K562 (cell line): ENCODE data around the gene SLC12A3. TPM values are rescaled to one million over a fixed set of nuclear protein-coding genes. Genes with fewer than 3 reads are reported as not detected.

Experiments
- ATAC-seq: fragments of 200-7000 bp; cut with Tn5 transposase; 3 replicates; pipeline ENCODE4 v1.9.1; 2020; ENCODE audit warnings: moderate library complexity
- BruUV-seq: library from RNA; stranded (reverse); fragments of 400-500 nt; replicated peaks from 2 replicates; lab custom pipeline; 2021; lab: Mats Ljungman, UMichigan
- CTCF ChIA-PET: fragments of 300-600 bp; formaldehyde crosslinking; extraction: SDS; loops from one replicate; lab custom pipeline; 2021; ENCODE audit warnings: low intra/inter-chr PET ratio; lab: Yijun Ruan, JAX
- POLR2A ChIA-PET: fragments of 300-600, 350-650 bp; sonication (Branson Sonifier 250); formaldehyde crosslinking; extraction: SDS; loops from one replicate; lab custom pipeline; 2021; ENCODE audit warnings: antibody characterized with exemption, inconsistent platforms; lab: Yijun Ruan, JAX
- DNase-seq, 4 experiments: peaks; one replicate each; pipeline versions ENCODE4 v3.0.0 to v3.0.0-alpha.2; 2011 to 2018; ENCODE audit warnings: low spot score in 3 of 4, mixed read lengths in 3 of 4; ENCODE audit errors: extremely low read depth in 1 of 4
- FAIRE-seq: peaks from 2 replicates; lab custom pipeline; 2011; peaks lifted over from hg19 to GRCh38; lab: Jason Lieb, UNC
- H2AFZ ChIP-seq: 2 replicates; pipeline ENCODE4 v1.6.0; 2011; ENCODE audit warnings: low read depth, low read length, control low read depth, inconsistent platforms
- H3K27ac ChIP-seq: fragments of 200-600 bp; 3 replicates; pipeline ENCODE4 v1.8.0; 2011; ENCODE audit warnings: low read depth, mild to moderate bottlenecking, control low read depth, inconsistent platforms, low read length, moderate library complexity, mixed read lengths; ENCODE audit errors: extremely low read depth
- H3K27me3 ChIP-seq, 2 experiments: fragments of 300-600 bp in 1 of 2; 2 replicates in 1 of 2; 3 replicates in 1 of 2; pipeline versions ENCODE4 v1.6.0 to v1.8.0; 2011; ENCODE audit warnings: inconsistent platforms in 2 of 2, low read length in 2 of 2, mild to moderate bottlenecking in 1 of 2, mixed read lengths in 1 of 2, moderate library complexity in 1 of 2; ENCODE audit not compliant: control insufficient read depth in 2 of 2, insufficient read depth in 2 of 2
- H3K36me3 ChIP-seq: fragments of 300-600 bp; 3 replicates; pipeline ENCODE4 v1.8.0; 2011; ENCODE audit warnings: mild to moderate bottlenecking, low read length, inconsistent platforms; ENCODE audit not compliant: control insufficient read depth, insufficient read depth
- H3K4me1 ChIP-seq, 2 experiments: fragments of 200-600 bp in 1 of 2; replicated peaks in 1 of 2; 2 replicates in 1 of 2; 3 replicates in 1 of 2; pipeline versions ENCODE4 v1.5.1 to v1.8.0; 2011; ENCODE audit warnings: inconsistent platforms in 2 of 2, low read length in 2 of 2, mild to moderate bottlenecking in 1 of 2, mixed read lengths in 1 of 2, moderate library complexity in 1 of 2; ENCODE audit not compliant: control insufficient read depth in 2 of 2, insufficient read depth in 2 of 2
- H3K4me2 ChIP-seq: 2 replicates; pipeline ENCODE4 v1.6.1; 2011; ENCODE audit warnings: low read length, control low read depth, inconsistent platforms, mixed read lengths; ENCODE audit not compliant: insufficient read depth
- H3K4me3 ChIP-seq: fragments of 200-600 bp; sonication (generic), shearing (Covaris generic); 2 replicates; pipeline ENCODE4 v1.5.1; 2016; ENCODE audit warnings: control low read depth, inconsistent platforms
- H3K79me2 ChIP-seq: fragments of 200-600 bp; 3 replicates; pipeline ENCODE4 v1.8.0; 2011; ENCODE audit warnings: low read length, inconsistent platforms; ENCODE audit not compliant: control insufficient read depth, insufficient read depth
- H3K9ac ChIP-seq, 2 experiments: 2 replicates each; pipeline versions ENCODE4 v1.6.0 to v1.6.1; 2011; ENCODE audit warnings: low read depth in 2 of 2, low read length in 2 of 2, control low read depth in 1 of 2, inconsistent platforms in 1 of 2, mild to moderate bottlenecking in 1 of 2, mixed read lengths in 1 of 2; ENCODE audit not compliant: insufficient read depth in 1 of 2
- H3K9me1 ChIP-seq: one replicate; pipeline ENCODE4 v1.6.0; 2011; ENCODE audit warnings: inconsistent platforms, mild to moderate bottlenecking, low read length, moderate library complexity; ENCODE audit not compliant: control insufficient read depth, insufficient read depth
- H3K9me3 ChIP-seq: replicated peaks from 2 replicates; pipeline ENCODE4 v1.5.1; 2011; ENCODE audit warnings: low read depth, low read length, inconsistent platforms; ENCODE audit not compliant: control insufficient read depth, insufficient read depth
- H4K20me1 ChIP-seq: replicated peaks from 2 replicates; pipeline ENCODE4 v1.6.1; 2011; ENCODE audit warnings: low read length, inconsistent platforms, mixed read lengths; ENCODE audit not compliant: control insufficient read depth, insufficient read depth
- CHD1 ChIP-seq: fragments of 200-600 bp; sonication (generic); IDR thresholded peaks from one replicate; pipeline ENCODE4 v1.6.1; 2012; ENCODE audit warnings: mild to moderate bottlenecking, moderate library complexity, low read length, inconsistent platforms
- HDAC3 ChIP-seq: fragments of 450-650 bp; IDR thresholded peaks from 2 replicates; pipeline ENCODE4 v1.6.1; 2018; ENCODE audit warnings: borderline replicate concordance, mild to moderate bottlenecking, moderate library complexity; ENCODE audit not compliant: partially characterized antibody
- KAT8 ChIP-seq: fragments of 450-650 bp; IDR thresholded peaks from 2 replicates; pipeline ENCODE4 v1.6.1; 2016; ENCODE audit warnings: low read depth, mild to moderate bottlenecking
- KLF6 ChIP-seq: fragments of 250-450 bp; sonication (Bioruptor Pico); IDR thresholded peaks from 2 replicates; pipeline ENCODE4 v1.4.0; 2020; ENCODE audit warnings: mild to moderate bottlenecking, moderate library complexity, borderline replicate concordance
- RBFOX2 ChIP-seq: fragments of 200-400 bp; formaldehyde crosslinking; IDR thresholded peaks from 2 replicates; pipeline ENCODE4 v1.6.1; 2017; ENCODE audit warnings: low read depth, mild to moderate bottlenecking, low read length, moderate library complexity
- RREB1 ChIP-seq: fragments of 250-450 bp; sonication (Bioruptor Pico); IDR thresholded peaks from 2 replicates; pipeline ENCODE4 v1.4.0; 2020
- SMARCA4 ChIP-seq: fragments of 450-650 bp; IDR thresholded peaks from 2 replicates; pipeline ENCODE4 v1.6.1; 2016
- SRSF3 ChIP-seq: fragments of 200-400 bp; formaldehyde crosslinking; IDR thresholded peaks from 2 replicates; pipeline ENCODE4 v1.6.1; 2016; ENCODE audit warnings: mild to moderate bottlenecking, low read length, moderate library complexity; ENCODE audit not compliant: insufficient read depth
- STAT5A ChIP-seq: IDR thresholded peaks from 2 replicates; pipeline ENCODE4 v1.6.1; 2012; ENCODE audit warnings: low read length, inconsistent platforms, borderline replicate concordance
- SUPT5H ChIP-seq: fragments of 450-650 bp; IDR thresholded peaks from 2 replicates; pipeline ENCODE4 v1.6.1; 2016
- ZNF316 ChIP-seq: fragments of 450-650 bp; IDR thresholded peaks from 2 replicates; pipeline ENCODE4 v1.6.1; 2016
- WGBS: fragments of 100-300 bp; shearing (Covaris generic); methylation state at CpG from one replicate; pipeline ENCODE4 v1.1.6; 2016; ENCODE audit warnings: low coverage, mixed read lengths; ENCODE audit not compliant: insufficient coverage; ENCODE audit errors: missing lambda C conversion rate; 5-methylcytosine and 5-hydroxymethylcytosine counted together
- in situ Hi-C: fragments of 300-500 bp; cut with MboI; formaldehyde crosslinking; loops from 4 replicates; pipeline ENCODE4 v1.15.0; 2018; ENCODE audit warnings: inconsistent platforms, mixed read lengths
- intact Hi-C: fragments of 100-400 bp; cut with micrococcal nuclease; formaldehyde crosslinking; loops from 2 replicates; pipeline ENCODE4 v1.14.2; 2022
- polyA plus RNA-seq, 8 experiments: library from polyadenylated mRNA; depleted of rRNA in 4 of 8; stranded (reverse) in 5 of 8; unstranded in 3 of 8; fragments of >200 nt; fragmentation: Nextera tagmentation in 2 of 8; fragmentation: Illumina TruSeq in 1 of 8; extraction: Ambion mirVana in 2 of 8; extraction: Trizol in 1 of 8; gene quantifications; 2 replicates each; pipeline versions ENCODE4 v1.2.1 to v1.2.3, GENCODE V29; 2011 to 2014; ENCODE audit warnings: inconsistent platforms in 1 of 8, missing spikeins in 1 of 8
- total RNA-seq, 7 experiments: library from RNA; depleted of rRNA in 6 of 7; stranded (reverse); fragments of >200 nt in 6 of 7; fragmentation: Illumina TruSeq in 2 of 7; extraction: Trizol in 2 of 7; gene quantifications; 2 replicates each; pipeline versions ENCODE4 v1.2.1 to v1.2.3, GENCODE V29; 2011 to 2021; ENCODE audit warnings: low replicate concordance in 1 of 7
- TF ChIP-seq, protein P1 (sequence below): fragments of 450-650 bp; IDR thresholded peaks from 2 replicates; pipeline ENCODE4 v1.6.1; 2016; ENCODE audit warnings: low read depth, mild to moderate bottlenecking, moderate library complexity
- TF ChIP-seq, protein P2 (sequence below): fragments of 200-400 bp; formaldehyde crosslinking; IDR thresholded peaks from 2 replicates; pipeline ENCODE4 v1.6.1; 2017; ENCODE audit warnings: mild to moderate bottlenecking, low read depth, low read length, moderate library complexity

Gene SLC12A3
- total and polyA plus RNA-seq, 9 of the 15 experiments (the other 6 are each of a cell fraction or from before 2014, with no cell fraction given), result not detected

DNA sequence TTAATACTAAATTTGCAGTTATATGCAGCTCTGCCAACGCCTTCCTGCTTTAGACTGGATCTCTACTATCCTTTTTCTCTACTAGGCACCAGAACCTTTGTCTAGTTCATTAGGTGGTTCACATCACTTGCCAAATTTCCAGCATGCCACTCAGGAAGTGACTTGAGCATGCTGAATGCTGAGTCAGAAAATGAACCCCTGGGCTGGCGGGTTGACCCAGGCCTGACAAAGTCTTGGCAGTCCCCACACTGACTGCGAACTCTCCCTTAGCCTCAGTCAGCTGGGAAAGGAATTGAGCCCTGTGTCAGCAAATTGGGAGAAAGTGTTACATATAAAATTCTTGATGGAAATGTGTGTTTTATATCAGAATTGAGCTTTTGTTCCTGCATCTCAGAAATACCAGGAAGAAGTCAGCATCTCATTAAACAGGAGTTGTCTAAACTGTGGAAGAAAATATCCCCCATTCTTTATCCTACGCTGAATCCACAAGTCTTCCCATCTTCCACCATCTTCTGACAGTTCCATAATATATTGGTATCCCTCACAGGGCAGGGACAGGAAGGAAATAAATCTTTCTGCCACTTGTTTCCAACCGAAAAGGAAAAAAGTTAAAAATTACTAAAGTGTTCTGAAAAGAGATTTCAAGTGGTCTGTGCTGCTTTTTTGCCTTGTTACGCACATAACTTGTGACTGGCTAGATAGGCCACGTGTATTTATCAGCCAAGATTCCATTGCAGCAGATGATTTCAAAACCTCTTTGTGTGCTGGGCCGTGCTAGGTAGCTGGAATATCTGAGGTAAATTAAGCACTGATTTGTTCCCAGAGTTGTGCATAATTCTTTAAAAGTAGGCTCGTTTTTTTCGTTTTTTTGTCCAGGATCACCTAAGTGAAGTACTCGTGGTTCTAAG lies 16.7 kb upstream of the SLC12A3 start:
- H3K9me3 ChIP-seq, result no peaks in the 10 kb centered on the region
- no peaks in the 10 kb centered on the region for H3K79me2 ChIP-seq
- H3K27me3 ChIP-seq, result no peaks in the 10 kb centered on the region
- DNase-seq (peak in 2 of 4 experiments; percentile 23 to 29), ATAC-seq (peak; percentile 42), FAIRE-seq (peak; percentile 68)
- H3K4me3 ChIP-seq, result no peak overlapping the region
- in situ Hi-C loops, result no loop called here
- 48% methylated on average over 10 of the region's 11 CpGs for WGBS
- H3K4me1 ChIP-seq, result no peaks in the 10 kb centered on the region; a peak in 2 of 5 replicates
- H3K27ac ChIP-seq, result no peak overlapping the region
- no peak overlapping the region for H3K9ac ChIP-seq
- no peaks in the 10 kb centered on the region for H4K20me1 ChIP-seq
- no TSS peak for BruUV-seq
- H3K36me3 ChIP-seq, result peaks cover 21% of the 10 kb centered on the region; the same call in 2 of the 3 replicates
- H2AFZ ChIP-seq, result no peak overlapping the region
- POLR2A ChIA-PET, result interaction anchor here (1.1 to 1.9 kb wide), 3 partner anchors 10 to 11 kb away, joined by 5 to 6 read pairs (median 5); no protein-coding TSS in a partner anchor
- intact Hi-C loops, result no loop called here
- H3K9me1 ChIP-seq, result no peaks in the 10 kb centered on the region
- CTCF ChIA-PET, result no interaction called here
- no peak overlapping the region for H3K4me2 ChIP-seq
- no peak for TF ChIP-seq KAT8
- peak; percentile 78 for TF ChIP-seq ZNF316
- no peak for TF ChIP-seq CHD1
- TF ChIP-seq HDAC3, result no peak
- TF ChIP-seq RBFOX2, result no peak
- TF ChIP-seq, protein P1, sequence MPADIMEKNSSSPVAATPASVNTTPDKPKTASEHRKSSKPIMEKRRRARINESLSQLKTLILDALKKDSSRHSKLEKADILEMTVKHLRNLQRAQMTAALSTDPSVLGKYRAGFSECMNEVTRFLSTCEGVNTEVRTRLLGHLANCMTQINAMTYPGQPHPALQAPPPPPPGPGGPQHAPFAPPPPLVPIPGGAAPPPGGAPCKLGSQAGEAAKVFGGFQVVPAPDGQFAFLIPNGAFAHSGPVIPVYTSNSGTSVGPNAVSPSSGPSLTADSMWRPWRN, result no peak
- TF ChIP-seq, protein P2, sequence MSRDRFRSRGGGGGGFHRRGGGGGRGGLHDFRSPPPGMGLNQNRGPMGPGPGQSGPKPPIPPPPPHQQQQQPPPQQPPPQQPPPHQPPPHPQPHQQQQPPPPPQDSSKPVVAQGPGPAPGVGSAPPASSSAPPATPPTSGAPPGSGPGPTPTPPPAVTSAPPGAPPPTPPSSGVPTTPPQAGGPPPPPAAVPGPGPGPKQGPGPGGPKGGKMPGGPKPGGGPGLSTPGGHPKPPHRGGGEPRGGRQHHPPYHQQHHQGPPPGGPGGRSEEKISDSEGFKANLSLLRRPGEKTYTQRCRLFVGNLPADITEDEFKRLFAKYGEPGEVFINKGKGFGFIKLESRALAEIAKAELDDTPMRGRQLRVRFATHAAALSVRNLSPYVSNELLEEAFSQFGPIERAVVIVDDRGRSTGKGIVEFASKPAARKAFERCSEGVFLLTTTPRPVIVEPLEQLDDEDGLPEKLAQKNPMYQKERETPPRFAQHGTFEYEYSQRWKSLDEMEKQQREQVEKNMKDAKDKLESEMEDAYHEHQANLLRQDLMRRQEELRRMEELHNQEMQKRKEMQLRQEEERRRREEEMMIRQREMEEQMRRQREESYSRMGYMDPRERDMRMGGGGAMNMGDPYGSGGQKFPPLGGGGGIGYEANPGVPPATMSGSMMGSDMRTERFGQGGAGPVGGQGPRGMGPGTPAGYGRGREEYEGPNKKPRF, result no peak
- no peak for TF ChIP-seq RREB1 (CRISPR knock-in tag)
- TF ChIP-seq SMARCA4, result no peak
- TF ChIP-seq SUPT5H, result no peak
- TF ChIP-seq SRSF3, result no peak
- no peak for TF ChIP-seq STAT5A
- TF ChIP-seq KLF6 (CRISPR knock-in tag), result no peak
